ENCODE measurements around the gene RAB23.

DNA sequence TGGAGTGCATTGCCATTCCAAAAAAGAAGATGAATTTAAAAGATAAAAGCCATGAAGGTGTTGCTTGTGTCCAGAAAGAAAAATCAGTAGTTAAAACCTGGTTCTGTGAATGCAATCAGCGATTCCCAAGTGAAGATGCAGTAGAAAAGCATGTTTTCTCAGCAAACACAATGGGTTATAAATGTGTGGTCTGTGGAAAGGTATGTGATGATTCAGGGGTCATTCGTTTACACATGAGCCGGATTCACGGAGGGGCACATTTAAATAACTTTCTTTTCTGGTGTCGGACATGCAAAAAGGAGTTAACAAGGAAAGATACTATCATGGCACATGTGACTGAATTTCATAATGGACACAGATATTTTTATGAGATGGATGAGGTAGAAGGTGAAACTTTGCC, 74.7 kb downstream of the RAB23 start:
- TF ChIP-seq POLR2A (IDR thresholded peaks at IDR 0.05; ENCODE audit: low read length), result no peak
- TF ChIP-seq GATA1 (IDR thresholded peaks at IDR 0.05; ENCODE audit: low read depth, low read length), result no peak

All from erythroblast (primary cell).